Activated CD4-positive, alpha-beta T cell treated with anti-CD3 and anti-CD28 coated beads for 1 hour (primary cell): ENCODE data around the gene RAB5B.
"Not testable (repeated sequence)": the region's sequence is repeated elsewhere in the genome, so short reads cannot be mapped to it uniquely, and the experiment has no call there.

Experiments used
- DNase-seq: peaks from one replicate; pipeline ENCODE4 v3.0.0-alpha.2; 2020

RAB5B gene

DNA sequence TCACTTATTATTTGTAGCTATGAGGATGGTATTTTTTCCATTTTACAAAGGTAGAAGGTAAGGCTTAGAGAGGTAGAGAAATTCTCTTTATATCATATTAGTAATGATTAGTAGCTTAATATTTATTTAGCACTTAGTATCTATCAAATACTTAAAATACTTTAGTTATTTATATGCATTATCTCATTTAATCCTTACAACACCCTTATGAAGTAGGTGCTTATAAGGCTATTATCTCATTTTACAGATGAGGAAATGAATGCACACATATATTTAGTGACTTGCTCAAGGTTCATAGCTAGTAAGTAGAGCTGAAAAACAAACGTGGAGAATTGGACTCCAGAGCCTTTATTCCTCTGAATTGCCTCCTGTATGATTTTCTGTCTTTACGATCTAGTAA, 11.0 kb downstream of the RAB5B start:
- DNase-seq: no peak

DNA sequence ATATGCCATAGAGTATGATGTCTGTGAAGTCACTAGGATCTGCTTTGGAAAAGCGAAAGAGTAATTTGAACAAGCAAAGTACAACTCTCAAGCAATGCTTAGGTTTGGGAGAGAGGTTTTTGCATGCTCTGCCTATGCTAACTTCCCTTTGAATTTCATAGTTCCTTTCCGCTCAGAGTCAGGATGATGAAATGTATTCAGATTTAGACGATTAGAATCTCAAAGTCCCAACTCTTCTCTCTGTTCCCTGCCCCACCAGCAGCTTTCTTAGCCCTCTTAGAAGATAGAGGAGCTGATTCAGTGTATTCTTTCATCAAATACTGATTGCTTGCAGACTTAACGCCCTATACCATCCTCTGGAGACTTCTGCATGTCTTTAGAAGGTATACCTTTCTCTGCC, 11.5 kb downstream of the RAB5B start:
- DNase-seq: no peak

DNA sequence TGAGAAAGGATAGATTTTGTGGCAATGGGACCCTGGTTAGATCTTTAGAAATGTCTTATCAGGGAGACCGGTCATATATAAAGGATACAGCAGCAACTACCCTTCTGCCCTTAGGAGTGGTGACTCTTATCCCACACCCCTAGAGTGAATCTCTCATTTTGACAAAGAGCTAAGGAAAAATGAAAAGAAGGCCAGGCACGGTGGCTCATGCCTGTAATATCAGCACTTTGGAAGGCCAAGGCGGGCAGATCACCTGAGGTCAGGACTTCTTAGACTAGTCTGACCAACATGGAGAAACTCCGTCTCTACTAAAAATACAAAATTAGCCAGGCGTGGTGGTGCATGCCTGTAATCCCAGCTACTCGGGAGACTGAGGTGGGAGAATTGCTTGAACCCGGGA, 12.1 kb downstream of the RAB5B start:
- not testable (repeated sequence) for DNase-seq

DNA sequence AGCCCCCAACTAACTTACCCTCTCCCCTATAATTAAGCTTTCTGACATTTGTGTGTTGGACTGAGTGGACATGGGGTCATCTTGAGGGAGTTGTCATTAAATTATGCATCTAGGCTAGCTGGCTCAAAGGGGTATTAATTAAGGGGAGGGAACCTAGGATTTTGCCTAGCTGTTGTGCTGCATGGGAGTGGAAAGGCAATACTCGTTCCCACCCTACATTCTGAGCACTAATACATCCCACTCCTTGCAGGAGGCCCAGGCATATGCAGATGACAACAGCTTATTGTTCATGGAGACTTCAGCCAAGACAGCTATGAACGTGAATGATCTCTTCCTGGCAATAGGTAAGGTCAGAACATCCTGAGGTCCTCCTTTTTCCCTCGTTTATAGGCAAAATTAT, 17.2 kb downstream of the RAB5B start:
- DNase-seq: no peak

DNA sequence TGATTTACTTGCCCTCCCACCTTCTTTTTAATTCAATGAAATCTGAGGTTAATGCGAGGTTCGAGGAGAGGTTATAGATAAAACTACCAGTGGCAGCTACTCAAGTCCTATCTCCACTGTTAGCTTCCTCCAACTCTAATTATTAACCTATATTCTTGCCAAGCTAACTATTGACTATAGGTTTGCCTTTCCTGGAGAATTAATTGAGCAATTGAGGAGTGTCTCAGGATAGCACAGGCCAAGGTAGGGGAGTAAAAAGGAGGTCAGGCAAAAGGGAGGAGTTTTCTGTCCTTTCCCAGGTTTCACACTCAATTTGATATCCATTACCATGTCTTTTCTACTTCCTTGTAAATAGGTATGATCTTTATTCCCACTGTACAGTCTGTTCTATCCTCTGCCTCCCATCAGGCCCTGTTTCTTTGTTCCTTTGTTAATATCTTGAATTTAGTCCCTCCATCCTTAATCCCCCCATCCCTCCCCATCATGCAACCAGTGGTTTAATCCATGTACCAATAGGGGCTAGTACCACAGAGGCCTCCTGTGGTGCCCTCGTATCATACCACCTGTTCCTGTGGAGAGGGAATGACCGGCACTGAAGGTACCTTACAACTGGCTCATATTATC, 19.5 kb downstream of the RAB5B start:
- DNase-seq: no peak

DNA sequence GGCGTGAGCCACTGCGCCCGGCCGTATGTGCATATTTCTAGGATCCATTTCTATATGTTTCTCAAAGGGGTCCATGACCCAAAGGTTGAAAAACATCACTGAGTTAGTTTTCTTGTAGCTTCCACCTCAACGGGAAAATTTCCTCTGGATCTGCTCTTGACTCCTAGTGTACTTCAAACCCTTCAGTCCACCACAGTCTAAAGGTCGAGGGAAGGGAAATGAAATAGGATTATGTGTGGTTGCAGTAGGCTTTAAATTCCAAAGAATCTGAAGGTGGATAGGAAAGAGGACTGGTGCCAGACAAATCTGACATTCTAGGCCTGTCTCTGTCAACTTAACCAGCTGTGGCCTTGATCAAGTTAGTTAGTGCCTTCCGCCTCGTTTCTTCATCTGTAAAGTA, 21.5 kb downstream of the RAB5B start:
- no peak for DNase-seq

DNA sequence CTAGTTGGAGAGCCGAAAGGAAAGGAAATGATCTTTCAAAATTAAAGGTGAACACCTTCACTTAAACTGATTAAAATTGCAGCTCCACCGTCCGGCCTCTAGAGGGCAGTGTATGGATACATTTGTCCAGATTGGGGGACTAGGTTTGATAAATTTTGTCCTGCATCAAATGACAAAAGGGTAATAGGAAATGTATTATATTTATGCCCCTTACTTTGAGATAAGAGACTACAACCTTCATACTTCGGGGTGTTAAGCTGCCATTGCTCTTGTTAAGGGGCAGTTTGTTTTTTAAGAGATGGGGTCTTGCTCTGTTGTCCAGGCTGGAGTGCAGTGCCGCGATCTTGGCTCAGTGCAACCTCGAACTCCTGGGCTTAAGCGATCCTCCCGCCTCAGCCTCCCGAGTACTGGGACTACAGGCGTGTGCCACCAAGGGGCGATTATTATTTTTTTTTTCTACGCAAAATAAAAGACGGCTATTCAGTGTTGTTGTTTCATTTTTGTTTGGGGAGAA, 22.4 kb downstream of the RAB5B start:
- peak; percentile 50 for DNase-seq

DNA sequence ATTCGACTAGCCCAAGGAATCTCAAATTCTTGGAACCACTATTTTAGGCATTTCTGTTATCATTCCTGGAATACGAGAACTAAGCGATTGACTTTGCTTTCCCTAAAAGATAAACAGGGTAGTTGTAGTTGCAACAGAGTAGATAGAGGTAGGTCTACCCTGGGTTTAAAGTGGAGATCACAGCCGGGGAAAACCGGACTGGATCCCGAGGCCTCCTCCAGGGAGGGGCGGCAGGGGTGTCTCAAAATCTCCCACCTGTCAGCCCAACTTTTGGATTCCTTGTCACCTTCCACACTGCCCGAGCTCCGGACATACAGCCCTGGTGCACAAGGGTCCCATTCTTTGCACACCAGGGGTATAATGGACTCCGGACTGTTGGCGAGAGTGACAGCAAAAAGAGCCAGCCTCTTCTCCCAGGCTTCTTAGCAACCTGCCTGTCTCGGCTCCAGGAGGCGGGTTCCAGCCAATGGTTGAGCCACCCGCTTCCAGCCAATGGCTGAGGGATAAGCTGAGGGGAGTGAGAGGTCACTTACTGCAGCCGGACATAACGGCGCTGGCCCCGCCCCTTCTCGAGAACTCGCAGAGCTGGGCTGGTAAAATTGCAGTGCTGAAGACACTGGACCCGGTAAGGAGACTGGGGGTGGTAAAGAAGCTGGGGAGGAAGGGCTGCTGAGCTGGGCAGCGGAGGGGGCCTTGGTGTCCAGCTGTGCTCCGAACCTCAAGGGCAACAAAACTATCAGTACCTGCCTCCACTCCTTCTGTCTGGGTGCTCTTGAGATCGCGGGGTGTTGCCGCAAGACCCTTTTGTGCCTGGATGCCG, 23.0 kb downstream of the RAB5B start, which contains the start of gene SUOX:
Gene SUOX (plus strand): TSS at position 562 of the 820 bp plus-strand sequence. CDS start 4,946 bp downstream, outside the sequence.
- no peak for DNase-seq

DNA sequence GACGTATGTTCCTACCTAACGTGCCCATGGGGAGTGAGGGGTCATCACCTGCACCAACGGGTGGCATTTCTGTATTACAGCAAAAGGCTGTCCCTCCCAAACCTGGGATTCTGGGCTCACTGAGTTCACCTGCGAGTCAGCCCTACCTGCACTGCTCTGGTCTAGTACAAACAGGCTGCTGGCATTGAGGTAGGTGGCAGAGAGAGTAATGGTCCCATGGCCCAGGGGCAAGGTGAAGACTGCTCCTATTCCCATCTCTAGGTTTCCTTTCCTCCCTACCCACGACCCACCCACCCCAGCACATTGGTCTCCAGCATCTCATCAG, 23.6 kb downstream of the RAB5B start:
- no peak for DNase-seq

DNA sequence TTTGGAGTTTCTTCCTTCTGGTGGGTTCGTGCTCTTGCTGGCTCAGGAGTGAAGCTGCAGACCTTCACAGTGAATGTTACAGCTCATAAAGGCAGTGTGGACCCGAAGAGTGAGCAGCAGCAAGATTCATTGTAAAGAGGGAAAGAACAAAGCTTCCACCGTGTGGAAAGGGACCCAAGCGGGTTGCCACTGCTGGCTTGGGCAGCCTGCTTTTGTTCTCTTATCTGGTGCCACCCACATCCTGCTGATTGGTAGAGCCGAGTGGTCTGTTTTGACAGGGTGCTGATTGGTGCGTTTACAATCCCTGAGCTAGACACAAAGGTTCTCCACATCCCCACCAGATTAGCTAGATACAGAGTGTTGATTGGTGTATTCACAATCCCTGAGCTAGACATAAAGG, 25.6 kb downstream of the RAB5B start:
- not testable (repeated sequence) for DNase-seq

DNA sequence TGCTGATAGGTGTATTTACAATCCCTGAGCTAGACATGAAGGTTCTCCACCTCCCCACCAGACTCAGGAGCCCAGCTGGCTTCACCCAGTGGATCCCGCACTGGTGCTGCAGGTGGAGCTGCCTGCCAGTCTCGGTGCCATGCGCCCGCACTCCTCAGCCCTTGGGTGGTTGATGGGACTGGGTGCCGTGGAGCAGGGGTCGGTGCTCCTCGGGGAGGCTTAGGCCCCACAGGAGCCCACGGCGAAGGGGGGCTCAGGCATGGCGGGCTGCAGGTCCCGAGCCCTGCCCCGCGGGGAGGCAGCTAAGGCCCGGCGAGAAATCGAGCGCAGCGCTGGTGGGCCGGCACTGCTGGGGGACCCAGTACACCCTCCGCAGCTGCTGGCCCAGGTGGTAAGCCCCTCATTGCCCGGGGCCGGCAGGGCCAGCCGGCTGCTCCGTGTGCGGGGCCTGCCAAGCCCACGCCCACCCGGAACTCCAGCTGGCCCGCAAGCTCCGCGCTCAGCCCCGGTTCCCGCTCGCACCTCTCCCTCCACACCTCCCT, 26.2 kb downstream of the RAB5B start:
- not testable (repeated sequence) for DNase-seq

DNA sequence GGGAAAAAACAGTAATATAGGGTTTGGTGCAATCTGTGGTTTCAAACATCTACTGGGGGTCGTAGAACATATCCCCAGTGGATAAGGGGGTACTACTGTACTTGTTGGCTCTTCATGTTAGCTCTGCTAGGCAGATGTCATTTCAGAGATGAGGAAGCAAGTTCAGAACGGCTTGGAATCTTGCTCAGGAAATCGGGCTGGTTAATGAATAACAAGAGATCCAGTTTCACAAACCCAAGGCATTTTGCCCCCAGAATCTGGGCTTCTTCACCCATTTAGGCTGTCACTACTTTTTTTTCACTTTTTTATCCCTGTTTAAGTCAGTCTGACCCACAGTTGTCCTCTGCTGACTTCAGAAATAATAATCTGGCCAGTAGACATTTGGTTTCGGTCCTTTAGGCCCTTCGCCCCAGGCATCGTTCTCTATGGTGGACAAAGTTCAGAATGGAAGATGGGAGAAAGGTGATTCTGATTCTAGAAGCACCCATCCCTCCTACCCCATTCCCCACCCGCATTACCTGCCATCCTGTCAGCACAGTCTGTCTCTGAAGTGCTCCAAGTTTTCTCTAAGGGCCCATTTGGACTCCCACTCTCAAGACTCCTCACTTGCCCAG, 27.7 kb downstream of the RAB5B start:
- DNase-seq: no peak

DNA sequence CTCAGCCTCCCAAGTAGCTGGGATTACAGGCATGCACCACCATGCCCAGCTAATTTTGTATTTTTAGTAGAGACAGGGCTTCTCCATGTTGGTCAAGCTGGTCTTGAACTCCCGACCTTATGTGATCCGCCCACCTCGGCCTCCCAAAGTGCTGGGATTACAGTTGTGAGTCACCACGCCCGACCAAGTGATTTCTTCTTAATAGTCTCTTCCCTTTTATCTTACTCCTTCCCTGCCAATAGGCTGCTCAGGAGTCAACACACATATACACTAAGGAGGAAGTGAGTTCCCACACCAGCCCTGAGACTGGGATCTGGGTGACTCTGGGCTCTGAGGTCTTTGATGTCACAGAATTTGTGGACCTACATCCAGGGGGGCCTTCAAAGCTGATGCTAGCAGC, 29.5 kb downstream of the RAB5B start:
- not testable (repeated sequence) for DNase-seq

DNA sequence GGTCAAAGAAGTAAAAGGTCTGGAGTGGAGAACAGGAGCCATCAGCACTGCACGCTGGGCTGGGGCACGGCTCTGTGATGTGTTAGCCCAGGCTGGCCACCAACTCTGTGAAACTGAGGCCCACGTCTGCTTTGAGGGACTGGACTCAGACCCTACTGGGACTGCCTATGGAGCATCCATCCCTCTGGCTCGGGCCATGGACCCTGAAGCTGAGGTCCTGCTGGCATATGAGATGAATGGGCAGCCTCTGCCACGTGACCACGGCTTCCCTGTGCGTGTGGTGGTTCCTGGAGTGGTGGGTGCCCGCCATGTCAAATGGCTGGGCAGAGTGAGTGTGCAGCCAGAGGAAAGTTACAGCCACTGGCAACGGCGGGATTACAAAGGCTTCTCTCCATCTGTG, 30.3 kb downstream of the RAB5B start:
- no peak for DNase-seq

DNA sequence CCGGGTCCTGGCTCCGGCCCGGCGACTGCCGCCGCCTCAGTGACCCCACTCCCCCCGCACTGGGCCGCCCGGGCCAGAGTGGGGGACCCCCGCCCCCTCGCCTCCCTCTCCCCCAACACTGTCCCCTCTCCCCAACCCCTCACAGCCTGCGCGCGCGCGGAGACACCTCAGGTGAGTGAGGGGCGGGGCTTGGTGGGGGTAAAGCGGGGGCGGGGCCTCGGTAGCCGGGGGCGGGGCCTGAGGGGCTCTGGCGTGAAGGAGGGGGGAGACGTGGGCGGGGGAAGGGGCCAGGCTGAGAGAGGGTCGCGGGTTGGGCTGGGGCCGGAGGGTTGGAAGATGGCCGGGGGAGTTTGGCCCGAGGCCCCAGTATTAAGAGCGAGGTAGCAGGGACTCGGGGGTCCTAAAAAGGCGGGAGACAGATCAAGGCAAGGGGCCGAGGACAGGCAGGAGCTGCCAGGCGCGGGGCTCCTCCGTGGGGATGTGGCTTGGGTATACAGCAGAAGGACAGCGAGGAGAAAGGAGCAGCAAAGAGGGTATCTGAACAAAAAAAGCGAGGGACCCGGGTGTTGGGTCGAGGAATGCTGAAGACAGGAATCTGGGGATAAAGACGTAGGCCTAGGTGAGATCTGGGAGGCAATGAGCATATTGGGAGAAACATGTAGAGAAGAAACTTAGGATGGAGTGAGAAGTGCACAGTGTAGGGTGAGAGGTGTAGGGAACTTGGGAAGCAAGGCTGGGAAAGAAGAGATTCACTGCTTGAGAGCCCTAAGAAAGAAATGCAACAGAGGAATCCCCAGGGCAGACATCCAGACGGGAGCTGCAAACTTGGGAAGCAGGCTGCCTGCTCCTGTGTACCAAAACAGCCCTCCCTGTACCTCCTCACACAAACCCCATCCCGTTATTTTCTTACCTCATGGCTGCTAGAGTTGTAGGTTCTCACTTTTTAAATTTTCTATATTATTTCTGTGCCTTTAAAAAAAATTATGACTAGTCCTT, 34.0 kb downstream of the RAB5B start:
- DNase-seq: peak; percentile 50

DNA sequence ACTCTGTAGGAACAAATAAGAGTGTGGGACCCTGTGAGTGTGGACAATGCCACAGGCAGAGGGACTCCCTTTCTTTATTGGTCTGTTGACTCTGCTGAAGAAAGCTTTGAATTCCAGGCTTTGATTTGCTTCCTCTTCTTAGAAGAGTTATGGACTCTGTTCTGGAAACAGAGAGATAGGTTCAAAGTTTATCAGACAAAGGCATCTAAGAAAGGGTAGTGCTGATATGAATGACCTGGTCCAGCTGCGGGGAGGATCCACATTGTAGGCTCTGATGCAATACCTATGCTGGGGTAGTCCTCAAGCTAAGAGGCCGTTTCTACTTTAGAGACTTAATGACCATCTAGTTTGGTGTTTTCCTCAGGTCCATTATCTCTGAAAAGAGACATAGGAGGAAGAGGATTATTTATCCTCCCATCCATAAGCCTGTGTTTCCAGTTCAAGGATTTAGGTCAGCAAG, 36.3 kb downstream of the RAB5B start:
- DNase-seq: no peak

DNA sequence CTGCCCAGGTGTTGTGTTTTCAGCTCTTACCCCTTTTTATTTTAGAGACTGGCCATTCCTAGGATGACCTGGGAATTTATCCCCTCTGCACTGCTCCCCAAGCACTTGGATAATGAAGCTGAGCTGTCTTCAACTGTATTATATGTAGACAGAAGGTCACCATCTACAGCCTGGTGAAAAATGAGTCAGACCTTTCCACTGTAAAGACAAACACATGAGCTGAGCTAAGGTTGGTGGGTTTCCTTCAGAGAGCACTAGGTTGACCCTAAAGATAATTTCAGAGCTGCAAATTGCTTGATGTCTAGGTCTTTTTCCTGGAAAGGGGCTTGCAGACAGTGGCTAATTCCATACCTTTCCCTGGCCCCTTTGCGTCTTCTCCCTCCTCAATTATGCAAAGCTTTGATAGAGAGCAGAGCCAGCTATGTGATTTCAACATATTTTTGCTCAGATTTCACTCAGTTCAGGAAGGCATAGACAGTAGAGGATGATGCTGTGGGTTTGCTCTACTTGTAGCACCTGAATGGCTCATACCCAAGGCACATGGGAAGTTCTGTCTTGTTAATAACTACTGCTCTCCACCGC, 37.7 kb downstream of the RAB5B start:
- no peak for DNase-seq

DNA sequence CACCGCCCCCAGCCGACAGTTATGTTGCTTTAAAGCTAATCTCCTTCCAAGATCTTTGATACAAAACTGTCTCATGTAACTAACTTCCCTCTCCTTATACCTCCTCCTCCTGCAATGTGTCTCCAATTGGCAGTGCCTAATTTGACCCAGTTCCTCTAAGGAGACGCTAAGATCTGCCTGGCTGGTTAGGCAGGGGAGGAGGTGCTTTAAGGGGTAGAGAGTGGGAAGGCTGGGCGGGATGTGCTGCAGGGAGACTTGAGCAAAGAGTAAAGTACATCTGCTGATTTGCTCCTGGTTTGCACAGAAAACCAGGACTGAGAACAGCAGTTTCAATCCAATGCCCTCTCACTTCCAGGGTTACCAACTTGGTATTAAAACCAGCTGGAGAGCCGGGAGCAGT, 39.6 kb downstream of the RAB5B start:
- DNase-seq: no peak

DNA sequence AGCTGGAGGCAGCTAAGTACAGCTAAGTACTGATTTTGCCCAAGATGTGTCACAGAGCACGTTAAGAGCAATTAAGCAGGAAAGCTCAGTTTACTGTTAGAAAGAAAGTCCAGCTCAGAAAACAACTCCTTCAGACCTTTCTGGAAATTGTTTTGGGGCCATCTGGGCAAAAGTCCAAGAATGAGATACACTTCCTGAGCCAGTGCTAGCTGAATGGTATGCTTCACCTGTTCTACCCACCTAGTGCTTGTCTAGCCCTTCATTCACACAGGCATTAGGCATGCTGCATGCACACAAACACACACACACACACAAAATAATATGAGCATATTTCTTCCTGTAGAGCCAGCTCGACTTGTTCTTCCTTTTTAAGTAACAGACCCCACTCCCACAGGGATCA, 40.3 kb downstream of the RAB5B start:
- DNase-seq: no peak

DNA sequence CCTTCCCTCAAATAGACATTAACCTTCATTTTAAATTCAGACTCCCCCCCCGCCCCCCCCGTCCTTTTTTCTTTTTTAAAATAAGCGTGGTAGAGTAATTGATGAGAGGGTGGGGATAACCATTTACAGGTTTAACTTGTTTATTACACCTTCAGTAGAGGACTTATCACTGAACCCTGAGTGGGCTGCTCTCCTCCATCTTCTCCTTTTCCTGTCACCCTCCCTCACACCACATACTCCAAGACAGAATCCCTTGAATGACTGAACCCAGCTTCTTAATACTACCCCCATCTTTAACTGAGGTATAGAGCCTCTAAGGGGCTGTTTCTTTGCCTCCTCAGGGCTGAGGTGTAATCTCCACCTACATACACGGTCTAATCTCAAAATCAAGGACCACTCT, 43.3 kb downstream of the RAB5B start:
- DNase-seq: no peak

DNA sequence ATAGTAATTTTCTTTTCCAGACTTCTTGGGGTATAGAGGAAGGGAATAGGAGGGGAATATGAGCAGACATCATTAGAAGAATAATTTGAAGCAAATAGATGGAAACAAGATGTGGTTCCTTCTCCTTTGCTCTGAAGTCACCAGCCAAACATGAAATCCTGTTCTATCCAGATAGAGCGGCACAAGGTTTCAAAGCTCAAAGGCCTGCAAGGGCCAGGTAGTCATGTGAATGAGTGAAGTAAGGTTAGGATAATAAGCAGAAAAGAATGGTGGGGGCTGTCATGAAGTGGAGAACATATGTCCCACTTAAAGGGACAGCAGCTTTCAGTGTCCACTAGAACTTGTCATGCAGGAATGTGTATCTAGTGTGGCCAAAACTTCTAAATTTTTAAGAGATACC, 44.5 kb downstream of the RAB5B start:
- no peak for DNase-seq
